GM12878 (cell line): ENCODE data around the gene LRRC4B. TPM values are rescaled to one million over a fixed set of nuclear protein-coding genes. Genes with fewer than 3 reads are reported as not detected.

Experiments
- ATAC-seq: fragments of 200-7000 bp; cut with Tn5 transposase; 3 replicates; pipeline ENCODE4 v1.9.1; 2020; ENCODE audit warnings: mild to moderate bottlenecking, moderate library complexity
- BruUV-seq: library from RNA; stranded (reverse); fragments of 400-500 nt; replicated peaks from 2 replicates; lab custom pipeline; 2021; lab: Mats Ljungman, UMichigan
- CTCF ChIA-PET: fragments of 300-600 bp; sonication (Branson Sonifier 250); formaldehyde crosslinking; extraction: SDS; loops from one replicate; lab custom pipeline; 2021; ENCODE audit warnings: inconsistent platforms; lab: Yijun Ruan, JAX
- POLR2A ChIA-PET: fragments of 350-600 bp; formaldehyde crosslinking; extraction: SDS; loops from one replicate; lab custom pipeline; 2021; ENCODE audit warnings: inconsistent platforms; lab: Charles Lee
- RAD21 ChIA-PET: fragments of 300-600 bp; sonication (Branson Sonifier 250); formaldehyde crosslinking; loops from one replicate; lab custom pipeline; 2023; ENCODE audit warnings: antibody characterized with exemption; ENCODE audit not compliant: unreplicated experiment; lab: Charles Lee
- SMC1A ChIA-PET: fragments of 300-600 bp; sonication (Branson Sonifier 250); formaldehyde crosslinking; loops from one replicate; lab custom pipeline; 2023; ENCODE audit not compliant: unreplicated experiment, uncharacterized antibody; lab: Charles Lee
- DNase-seq: peaks from one replicate; pipeline ENCODE4 v3.0.0-alpha.2; 2011; ENCODE audit warnings: low read depth, low spot score
- FAIRE-seq: peaks from 3 replicates; lab custom pipeline; 2011; peaks lifted over from hg19 to GRCh38; lab: Jason Lieb, UNC
- H2AFZ ChIP-seq: 2 replicates; pipeline ENCODE4 v1.6.0; 2011; ENCODE audit warnings: low read depth, low read length, control low read depth; ENCODE audit not compliant: control insufficient read depth
- H3K27ac ChIP-seq: 2 replicates; pipeline ENCODE4 v1.5.1; 2011; ENCODE audit warnings: control low read depth; ENCODE audit not compliant: control insufficient read depth, insufficient read depth
- H3K27me3 ChIP-seq, 2 experiments: replicated peaks in 1 of 2; 2 replicates each; pipeline versions ENCODE4 v1.6.0 to v1.6.1; 2011; ENCODE audit warnings: low read length in 1 of 2; ENCODE audit not compliant: control insufficient read depth in 2 of 2, insufficient read depth in 2 of 2
- H3K36me3 ChIP-seq, 2 experiments: 2 replicates each; pipeline ENCODE4 v1.5.1; 2011; ENCODE audit warnings: low read length in 1 of 2; ENCODE audit not compliant: control insufficient read depth in 2 of 2, insufficient read depth in 2 of 2
- H3K4me1 ChIP-seq: 2 replicates; pipeline ENCODE4 v1.6.1; 2011; ENCODE audit warnings: mild to moderate bottlenecking, low read length, moderate library complexity, mixed read lengths; ENCODE audit not compliant: control insufficient read depth, insufficient read depth
- H3K4me2 ChIP-seq: 2 replicates; pipeline ENCODE4 v1.6.0; 2011; ENCODE audit warnings: control low read depth; ENCODE audit not compliant: control insufficient read depth, insufficient read depth
- H3K4me3 ChIP-seq: fragments of 200-600 bp; sonication (generic); 2 replicates; pipeline ENCODE4 v1.5.1; 2016
- H3K79me2 ChIP-seq: 2 replicates; pipeline ENCODE4 v1.6.0; 2011; ENCODE audit warnings: low read length; ENCODE audit not compliant: control insufficient read depth, insufficient read depth
- H3K9ac ChIP-seq: 2 replicates; pipeline ENCODE4 v1.8.0; 2011; ENCODE audit warnings: low read length, control low read depth, mixed read lengths; ENCODE audit not compliant: control insufficient read depth, insufficient read depth
- H3K9me3 ChIP-seq: replicated peaks from 3 replicates; pipeline ENCODE4 v1.5.1; 2011; ENCODE audit warnings: mild to moderate bottlenecking, low read length; ENCODE audit not compliant: control insufficient read depth, insufficient read depth
- H4K20me1 ChIP-seq: 2 replicates; pipeline ENCODE4 v1.6.0; 2011; ENCODE audit not compliant: control insufficient read depth, insufficient read depth
- BCL11A ChIP-seq: IDR thresholded peaks from 2 replicates; pipeline ENCODE4 v1.6.1; 2011; ENCODE audit warnings: low read depth, low read length
- CHD1 ChIP-seq: IDR thresholded peaks from 2 replicates; pipeline ENCODE4 v1.6.1; 2012; ENCODE audit warnings: low read depth, low read length, improper control_type of control experiment
- IKZF1 ChIP-seq: fragments of 450-650 bp; conservative IDR thresholded peaks from 2 replicates; pipeline ENCODE4 v1.6.1; 2017; ENCODE audit warnings: antibody characterized with exemption, mild to moderate bottlenecking
- KLF5 ChIP-seq: fragments of 450-650 bp; IDR thresholded peaks from 2 replicates; pipeline ENCODE4 v1.6.1; 2014; ENCODE audit warnings: mild to moderate bottlenecking; ENCODE audit not compliant: partially characterized antibody
- MYB ChIP-seq: fragments of 150-350 bp; IDR thresholded peaks from 2 replicates; pipeline ENCODE4 v1.6.1; 2014; ENCODE audit warnings: mild to moderate bottlenecking, low read depth, low read length, borderline replicate concordance
- NKRF ChIP-seq: fragments of 450-650 bp; conservative IDR thresholded peaks from 2 replicates; pipeline ENCODE4 v1.6.1; 2017; ENCODE audit warnings: mild to moderate bottlenecking, moderate library complexity
- POLR2AphosphoS2 ChIP-seq: IDR thresholded peaks from 2 replicates; pipeline ENCODE4 v1.6.1; 2011; ENCODE audit warnings: low read depth, mild to moderate bottlenecking, low read length, improper control_type of control experiment, moderate library complexity
- RB1 ChIP-seq: fragments of 450-650 bp; formaldehyde crosslinking; IDR thresholded peaks from 2 replicates; pipeline ENCODE4 v1.6.1; 2017; ENCODE audit warnings: mild to moderate bottlenecking, borderline replicate concordance
- SMAD1 ChIP-seq: fragments of 450-650 bp; IDR thresholded peaks from 2 replicates; pipeline ENCODE4 v1.6.1; 2018; ENCODE audit warnings: mild to moderate bottlenecking, low read depth; ENCODE audit not compliant: partially characterized antibody
- ZZZ3 ChIP-seq: IDR thresholded peaks from 2 replicates; pipeline ENCODE4 v1.6.1; 2011; ENCODE audit warnings: low read depth; ENCODE audit not compliant: control insufficient read depth, insufficient read length
- WGBS: methylation state at CpG from one replicate; pipeline ENCODE4 v1.1.6; 2016; ENCODE audit warnings: low lambda C conversion rate; ENCODE audit not compliant: insufficient replicate concordance, insufficient coverage; ENCODE audit errors: missing lambda C conversion rate; 5-methylcytosine and 5-hydroxymethylcytosine counted together
- in situ Hi-C: fragments of 300-500 bp; cut with MboI; formaldehyde crosslinking; loops from 9 replicates; pipeline ENCODE4 v1.14.3; 2018; ENCODE audit warnings: mixed read lengths
- intact Hi-C: fragments of 100-400 bp; cut with micrococcal nuclease; formaldehyde crosslinking; loops from one replicate; pipeline ENCODE4 v1.14.2; 2022; ENCODE audit not compliant: unreplicated experiment
- polyA plus RNA-seq, 11 experiments: library from polyadenylated mRNA; depleted of rRNA in 4 of 11; unstranded in 6 of 11; stranded (reverse) in 5 of 11; fragments of >200 nt; fragmentation: Nextera tagmentation in 4 of 11; fragmentation: Illumina TruSeq in 1 of 11; extraction: Ambion mirVana in 4 of 11; extraction: Trizol in 1 of 11; gene quantifications; 1 replicate in 1 of 11; 2 replicates in 10 of 11; pipeline versions ENCODE4 v1.2.1 to v1.2.3, GENCODE V29; 2011 to 2016; ENCODE audit warnings: inconsistent platforms in 2 of 11, missing spikeins in 2 of 11, low read depth in 1 of 11
- total RNA-seq, 4 experiments: library from RNA; depleted of rRNA in 3 of 4; stranded (reverse); fragments of >200 nt in 3 of 4; fragmentation: Illumina TruSeq in 1 of 4; extraction: Trizol in 1 of 4; gene quantifications; 2 replicates each; pipeline versions ENCODE4 v1.2.1 to v1.2.3, GENCODE V29; 2013 to 2021
- TF ChIP-seq, protein P1 (sequence below): fragments of 450-650 bp; IDR thresholded peaks from 2 replicates; pipeline ENCODE4 v1.6.1; 2016; ENCODE audit warnings: mild to moderate bottlenecking

The LRRC4B gene
- total and polyA plus RNA-seq, 10 of the 15 experiments (the other 5 are each of a cell fraction or from before 2014, with no cell fraction given), result 0.14 TPM; not detected in 9

DNA sequence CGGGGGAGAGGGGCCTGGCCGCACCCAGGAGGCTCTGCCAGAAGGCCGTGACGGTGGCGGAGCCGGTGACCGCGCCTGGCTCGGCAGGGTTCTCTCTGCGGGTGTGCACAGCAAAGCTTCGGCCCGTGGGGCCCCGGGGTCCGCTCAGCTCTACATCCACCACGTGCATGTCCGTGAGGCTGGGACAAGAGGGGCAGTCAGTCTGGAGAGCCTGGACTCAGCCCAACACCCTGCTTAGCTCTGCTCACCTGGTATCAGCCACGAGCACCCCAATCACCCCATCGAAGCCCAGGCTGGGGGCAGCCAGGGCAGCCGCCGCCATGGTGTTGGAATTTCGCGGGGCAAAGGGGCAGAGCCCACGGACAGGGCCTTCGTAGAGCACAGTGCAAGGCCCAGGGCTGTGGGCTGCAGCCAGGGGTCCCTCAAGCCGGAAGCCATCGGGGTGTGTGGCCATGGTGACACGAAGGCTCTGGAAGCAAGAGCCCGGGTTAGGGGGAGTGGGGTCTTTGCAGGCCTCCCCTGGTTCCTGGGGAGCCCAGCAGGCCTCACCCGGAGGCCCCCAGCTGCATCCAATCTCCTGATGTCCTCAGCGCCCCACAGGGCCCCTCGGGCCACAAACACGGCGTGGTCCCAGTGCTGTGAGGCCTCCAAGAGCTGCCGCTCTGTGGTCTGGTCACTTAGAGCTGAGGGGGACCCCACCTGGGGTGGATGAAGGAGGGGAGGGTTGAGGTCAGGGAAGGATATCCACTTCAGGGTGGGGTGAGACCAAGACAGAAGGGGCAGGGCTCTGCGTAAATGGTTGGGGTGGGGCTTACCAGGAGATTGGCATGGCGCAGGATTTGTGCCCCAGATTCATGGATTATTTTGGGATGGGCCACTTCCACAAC is 55.9 kb downstream of the LRRC4B start:
- intact Hi-C loops, result no loop called here
- H3K9ac ChIP-seq, result peak overlapping the region; percentile 16; the same call in 1 of the 2 replicates

DNA sequence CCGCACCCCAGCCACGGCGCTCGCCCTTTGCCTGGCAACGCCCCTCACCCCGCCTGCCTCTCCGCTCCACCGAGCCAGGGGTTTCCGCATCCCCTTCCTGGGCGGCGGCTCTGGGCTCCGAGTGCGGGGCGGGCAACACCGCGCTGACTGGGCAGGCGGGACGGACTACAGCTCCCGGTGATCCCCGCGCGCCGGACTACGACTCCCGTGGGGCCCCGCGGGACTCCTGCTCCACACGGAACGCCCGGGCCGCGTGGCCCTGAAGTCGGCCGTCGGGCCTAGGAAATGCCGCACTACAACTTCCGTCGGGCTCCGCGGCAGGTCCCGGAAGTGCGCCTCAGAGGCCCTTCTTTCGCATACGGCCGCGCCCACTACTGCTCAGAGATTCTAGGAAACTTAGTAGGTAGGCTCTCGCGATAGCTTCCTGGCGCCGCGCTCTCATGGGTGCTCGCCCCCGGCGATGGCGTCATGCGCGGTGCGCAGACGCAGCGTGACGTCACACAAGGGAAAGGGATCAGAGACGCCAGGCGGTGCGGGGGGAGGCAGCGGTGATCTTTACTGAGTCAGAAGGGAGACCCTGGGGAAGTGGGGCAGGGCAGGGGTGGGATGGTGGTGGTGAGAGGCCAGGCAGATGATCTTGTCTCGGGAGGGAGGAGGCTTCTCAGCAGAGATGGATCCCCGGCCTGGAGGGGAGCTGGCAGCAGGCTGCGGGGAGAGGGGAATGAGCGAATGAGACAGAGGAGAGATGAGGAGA is 57.0 kb downstream of the LRRC4B start, which contains the start of gene JOSD2:
Gene JOSD2 (minus strand): TSS at position 123 of the 754 bp plus-strand sequence. CDS start 760 bp downstream, outside the sequence.
- ATAC-seq, result peak; percentile 98
- Histone ChIP-seq H3K4me1 (peaks cover 3% of the 10 kb centered on the region; the same call in 1 of the 2 replicates), H2AFZ (peak within 1 kb of the TSS; percentile 82), H4K20me1 (no peaks in the 10 kb centered on the region), H3K36me3 (no peaks in the 10 kb centered on the region), H3K4me3 (peak within 1 kb of the TSS; percentile 81), H3K9ac (peak within 1 kb of the TSS; percentile 80), H3K4me2 (peak within 1 kb of the TSS; percentile 99), H3K79me2 (no peaks in the 10 kb centered on the region), H3K27me3 (no peaks in the 10 kb centered on the region), H3K9me3 (no peaks in the 10 kb centered on the region), H3K27ac (peak within 1 kb of the TSS; percentile 67)
- no TSS peak for BruUV-seq
- intact Hi-C loops (no loop called here), in situ Hi-C loops (no loop called here)
- DNase-seq, result peak; percentile 94
- ChIA-PET RAD21 (interaction anchor here (0.6 to 1.4 kb wide), 5 partner anchors 17 to 272 kb away, joined by 3 to 4 read pairs (median 3); no protein-coding TSS in a partner anchor), CTCF (interaction anchor here (0.6 to 2.4 kb wide), 8 partner anchors 23 to 220 kb away, joined by 3 to 10 read pairs (median 4); no protein-coding TSS in a partner anchor), POLR2A (interaction anchor here (1.2 kb wide), 1 partner anchor 153 kb away, joined by 4 read pairs; no protein-coding TSS in a partner anchor), SMC1A (interaction anchor here (0.6 kb wide), 1 partner anchor 158 kb away, joined by 4 read pairs; no protein-coding TSS in a partner anchor)
- WGBS, result under 1% methylated on average over 66 of the region's 69 CpGs
- FAIRE-seq, result peak; percentile 99
- no peak for TF ChIP-seq ZZZ3
- TF ChIP-seq NKRF, result no peak; the same call in 1 of the 2 replicates
- no peak for TF ChIP-seq SMAD1
- no peak for TF ChIP-seq BCL11A
- peak; percentile 72 for TF ChIP-seq KLF5
- no peak for TF ChIP-seq MYB
- peak; percentile 100 for TF ChIP-seq IKZF1
- TF ChIP-seq, protein P1, sequence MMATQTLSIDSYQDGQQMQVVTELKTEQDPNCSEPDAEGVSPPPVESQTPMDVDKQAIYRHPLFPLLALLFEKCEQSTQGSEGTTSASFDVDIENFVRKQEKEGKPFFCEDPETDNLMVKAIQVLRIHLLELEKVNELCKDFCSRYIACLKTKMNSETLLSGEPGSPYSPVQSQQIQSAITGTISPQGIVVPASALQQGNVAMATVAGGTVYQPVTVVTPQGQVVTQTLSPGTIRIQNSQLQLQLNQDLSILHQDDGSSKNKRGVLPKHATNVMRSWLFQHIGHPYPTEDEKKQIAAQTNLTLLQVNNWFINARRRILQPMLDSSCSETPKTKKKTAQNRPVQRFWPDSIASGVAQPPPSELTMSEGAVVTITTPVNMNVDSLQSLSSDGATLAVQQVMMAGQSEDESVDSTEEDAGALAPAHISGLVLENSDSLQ, result 0 out of 2 replicates have a peak, but pooled peaks have one; percentile 24
- no peak for TF ChIP-seq CHD1

More for the DNA sequence above, 55.9 kb downstream of the LRRC4B start:
- Histone ChIP-seq H3K27me3 (no peaks in the 10 kb centered on the region), H2AFZ (no peak overlapping the region), H4K20me1 (no peaks in the 10 kb centered on the region), H3K27ac (no peak overlapping the region), H3K36me3 (no peaks in the 10 kb centered on the region), H3K4me1 (peaks cover 3% of the 10 kb centered on the region; the same call in 1 of the 2 replicates), H3K9me3 (no peaks in the 10 kb centered on the region), H3K4me3 (peak overlapping the region; percentile 81; the same call in 1 of the 2 replicates), H3K79me2 (no peaks in the 10 kb centered on the region), H3K4me2 (peak overlapping the region; percentile 71; the same call in 1 of the 2 replicates)
- in situ Hi-C loops, result no loop called here
- SMC1A ChIA-PET, result no interaction called here
- no TSS peak for BruUV-seq
- 88% methylated on average over 31 of the region's 36 CpGs for WGBS
- DNase-seq, result no peak
- RAD21 ChIA-PET, result interaction anchor here (0.8 to 1.4 kb wide), 2 partner anchors 16 to 52 kb away, joined by 3 to 4 read pairs; no protein-coding TSS in a partner anchor
- POLR2A ChIA-PET, result no interaction called here
- FAIRE-seq, result no peak
- no peak for ATAC-seq
- TF ChIP-seq RB1, result no peak
- peak; percentile 18; the same call in 1 of the 2 replicates for TF ChIP-seq POLR2AphosphoS2
- CTCF ChIA-PET, result interaction anchor here (1.3 to 1.4 kb wide), 2 partner anchors 144 to 155 kb away, joined by 4 read pairs; no protein-coding TSS in a partner anchor
